ENCODE measurements around the gene TYW3. TPM values are rescaled to one million over a fixed set of nuclear protein-coding genes. Genes with fewer than 3 reads are reported as not detected.
A peak's percentile ranks its signal among the peaks of the same experiment; 100 is the strongest.
"Not testable (repeated sequence)": the region's sequence is repeated elsewhere in the genome, so short reads cannot be mapped to it uniquely, and the experiment has no call there.

The TYW3 gene
- total RNA-seq, 1 donor from 2014 or later: 8.8 TPM

GRCh38 chr1:74731399-74732052 lies 1.4 kb upstream of the TYW3 start:
- intact Hi-C loops (cut with DNase I): no loop called here
- Histone ChIP-seq H3K4me1 (peaks cover 59% of the 10 kb centered on the region), H3K9me3 (no peaks in the 10 kb centered on the region), H3K27ac (peak overlapping the region; percentile 87), H3K4me3 (peak overlapping the region; percentile 68 to 70), H3K27me3 (no peaks in the 10 kb centered on the region), H3K36me3 (no peaks in the 10 kb centered on the region)
- TF ChIP-seq CTCF (IDR thresholded peaks at IDR 0.05): no peak
- no peak for TF ChIP-seq POLR2A (IDR thresholded peaks at IDR 0.05)
- no peak for TF ChIP-seq POLR2AphosphoS5 (IDR thresholded peaks at IDR 0.05; ENCODE audit: insufficient read depth in 1 of 2, low read depth in 1 of 2)
- no peak for DNase-seq (ENCODE audit: extremely low spot score in 2 of 2)

DNA sequence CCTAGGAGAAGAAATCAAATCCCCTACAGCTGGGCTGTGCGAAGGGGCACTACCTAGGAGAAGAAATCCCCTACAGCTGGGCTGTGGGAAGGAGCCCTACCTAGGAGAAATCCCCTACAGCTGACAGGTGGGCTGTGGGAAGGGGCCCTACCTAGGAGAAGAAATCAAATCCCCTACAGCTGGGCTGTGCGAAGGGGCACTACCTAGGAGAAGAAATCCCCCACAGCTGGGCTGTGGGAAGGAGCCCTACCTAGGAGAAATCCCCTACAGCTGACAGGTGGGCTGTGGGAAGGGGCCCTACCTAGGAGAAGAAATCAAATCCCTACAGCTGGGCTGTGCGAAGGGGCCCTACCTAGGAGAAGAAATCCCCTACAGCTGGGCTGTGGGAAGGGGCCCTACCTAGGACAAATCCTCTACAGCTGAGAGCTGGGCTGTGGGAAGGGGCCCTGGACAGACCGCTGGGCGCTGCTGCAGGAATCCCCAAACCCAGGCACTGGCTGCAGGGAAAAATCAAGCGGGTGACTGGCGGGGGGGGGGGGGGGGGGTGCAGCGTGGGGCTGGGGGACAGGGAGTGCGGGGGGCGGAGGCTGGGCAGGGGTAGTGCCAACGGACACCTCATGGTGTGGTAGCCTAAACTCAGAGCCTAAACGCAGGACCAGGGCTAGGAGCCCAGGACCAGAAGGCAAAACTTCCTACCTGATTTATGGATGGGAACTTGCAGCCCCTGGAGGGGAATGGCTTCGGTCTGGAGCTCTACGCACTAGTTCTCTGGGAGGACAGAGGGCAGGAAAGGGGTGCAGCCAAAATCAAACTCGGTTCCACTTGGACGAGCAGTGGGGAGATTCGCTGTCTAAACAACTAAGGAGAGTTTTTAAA lies 643 bp upstream of the TYW3 start:
- Histone ChIP-seq H3K27ac (peak overlapping the region; percentile 87), H3K4me1 (peaks cover 59% of the 10 kb centered on the region), H3K4me3 (peak overlapping the region; percentile 68 to 70)
- H3K9me3 ChIP-seq; DNase-seq (ENCODE audit: extremely low spot score in 2 of 2); H3K36me3 ChIP-seq; intact Hi-C loops (cut with DNase I); H3K27me3 ChIP-seq: not testable (repeated sequence)

DNA sequence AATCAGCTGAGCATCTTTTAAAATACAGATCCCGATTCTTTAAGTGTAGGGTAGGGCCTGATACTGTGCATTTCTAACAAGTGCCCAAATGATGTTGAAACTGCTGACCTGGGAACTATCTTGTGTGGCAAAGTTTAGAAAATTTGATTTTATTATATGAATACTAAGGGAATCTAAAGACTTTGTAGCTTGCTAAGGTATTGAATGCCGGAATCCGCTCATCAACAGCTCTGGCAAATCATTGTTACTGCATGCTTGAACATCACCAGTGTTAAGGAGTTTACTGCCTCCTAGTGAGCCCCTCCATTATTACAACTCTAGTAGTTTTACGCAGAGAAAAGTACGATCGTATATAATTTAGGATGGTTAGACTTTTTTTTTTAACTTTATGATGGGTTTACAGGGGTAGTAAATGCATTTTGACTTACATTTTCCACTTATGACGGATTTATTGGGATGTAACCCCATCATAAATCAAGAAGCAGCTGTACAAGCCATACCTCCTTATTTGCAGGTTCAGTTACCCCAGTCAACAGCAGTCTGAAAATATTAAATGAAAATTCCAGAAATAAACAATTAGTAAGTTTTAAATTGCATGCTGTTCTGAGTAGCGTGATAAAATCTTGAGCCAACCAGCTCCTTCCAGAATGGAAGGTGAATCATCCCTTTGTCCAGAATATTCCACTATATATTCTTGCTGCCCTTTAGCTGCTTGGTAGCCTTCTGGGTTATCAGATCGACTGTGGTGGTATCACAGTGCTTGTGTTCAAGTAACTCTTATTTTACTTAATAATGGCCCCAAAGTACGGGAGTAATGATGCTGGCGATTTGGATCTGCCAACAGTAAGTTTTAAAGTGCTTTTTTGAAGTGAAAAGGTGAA lies 892 bp downstream of the TYW3 start:
- H3K36me3 ChIP-seq: peaks cover 0 to 21% of the 10 kb centered on the region in 2 donors
- peak overlapping the region; percentile 87 for H3K27ac ChIP-seq
- intact Hi-C loops (cut with DNase I): no loop called here
- H3K4me1 ChIP-seq: peaks cover 46% of the 10 kb centered on the region
- H3K27me3 ChIP-seq: no peaks in the 10 kb centered on the region
- peak in 2 of 3 experiments; percentile 16 to 40 for TF ChIP-seq CTCF (IDR thresholded peaks at IDR 0.05)
- no peak for TF ChIP-seq POLR2AphosphoS5 (IDR thresholded peaks at IDR 0.05; ENCODE audit: insufficient read depth in 1 of 2, low read depth in 1 of 2)
- DNase-seq (ENCODE audit: extremely low spot score in 2 of 2): no peak
- peak overlapping the region; percentile 68 to 70 for H3K4me3 ChIP-seq
- no peaks in the 10 kb centered on the region for H3K9me3 ChIP-seq

DNA sequence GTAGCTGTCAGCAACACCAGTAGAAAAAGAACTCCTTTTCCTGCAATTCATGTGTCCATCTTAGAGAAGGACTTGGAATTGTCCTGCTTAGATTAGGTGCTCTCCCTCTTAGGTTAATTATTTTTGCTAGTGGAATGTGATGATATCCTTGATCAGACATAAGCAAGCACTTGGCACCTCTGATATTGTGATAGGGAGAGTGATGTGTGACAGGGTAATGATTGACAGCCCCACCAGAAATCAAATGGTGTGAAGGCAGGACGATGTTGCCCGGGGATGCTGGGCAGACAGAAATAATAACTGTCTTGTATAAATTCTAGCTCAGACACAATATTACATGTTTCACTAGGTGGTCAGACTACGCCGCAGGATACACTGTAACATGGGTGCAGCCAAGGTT lies 4.4 kb downstream of the TYW3 start:
- H3K4me3 ChIP-seq: no peak overlapping the region
- peaks cover 0 to 37% of the 10 kb centered on the region in 2 donors for H3K36me3 ChIP-seq
- DNase-seq (ENCODE audit: extremely low spot score in 2 of 2): no peak
- TF ChIP-seq POLR2AphosphoS5 (IDR thresholded peaks at IDR 0.05; ENCODE audit: insufficient read depth in 1 of 2, low read depth in 1 of 2): no peak
- no peak for TF ChIP-seq POLR2A (IDR thresholded peaks at IDR 0.05)
- TF ChIP-seq CTCF (IDR thresholded peaks at IDR 0.05): no peak
- no peaks in the 10 kb centered on the region for H3K9me3 ChIP-seq
- no peaks in the 10 kb centered on the region for H3K27me3 ChIP-seq
- no peak overlapping the region for H3K27ac ChIP-seq
- intact Hi-C loops (cut with DNase I): no loop called here
- peaks cover 13% of the 10 kb centered on the region for H3K4me1 ChIP-seq

- H3K27me3 ChIP-seq; H3K9me3 ChIP-seq; H3K4me3 ChIP-seq; DNase-seq (ENCODE audit: extremely low spot score in 2 of 2); intact Hi-C loops (cut with DNase I); H3K27ac ChIP-seq; H3K4me1 ChIP-seq: not testable (repeated sequence)
- H3K36me3 ChIP-seq: peaks cover 0 to 48% of the 10 kb centered on the region in 2 donors
Observed at GRCh38 chr1:74740307-74740980, 7.5 kb downstream of the TYW3 start.

GRCh38 chr1:74745247-74745646 lies 12.3 kb downstream of the TYW3 start:
- not testable (repeated sequence) for H3K27ac ChIP-seq
- peaks cover 0 to 34% of the 10 kb centered on the region in 2 donors for H3K36me3 ChIP-seq

More at GRCh38 chr1:74745247-74745646, 12.3 kb downstream of the TYW3 start:
- DNase-seq (ENCODE audit: extremely low spot score in 2 of 2); H3K27me3 ChIP-seq; intact Hi-C loops (cut with DNase I); H3K4me1 ChIP-seq; H3K9me3 ChIP-seq; H3K4me3 ChIP-seq: not testable (repeated sequence)
